Ishikawa (cell line): ENCODE data around the gene GPR12.

ENCODE experiments used
- CEBPB ChIP-seq: IDR thresholded peaks from 2 replicates; pipeline ENCODE4 v1.6.1; 2012
- CREB1 ChIP-seq: IDR thresholded peaks from 2 replicates; pipeline ENCODE4 v1.6.1; 2012; ENCODE audit warnings: low read depth
- EGR1 ChIP-seq: IDR thresholded peaks from 2 replicates; pipeline ENCODE4 v1.6.1; 2012
- EP300 ChIP-seq: IDR thresholded peaks from 2 replicates; pipeline ENCODE4 v1.6.1; 2012; ENCODE audit warnings: borderline replicate concordance
- FOXM1 ChIP-seq: IDR thresholded peaks from 2 replicates; pipeline ENCODE4 v1.6.1; 2012; ENCODE audit warnings: low read depth, borderline replicate concordance
- NFIC ChIP-seq: IDR thresholded peaks from 2 replicates; pipeline ENCODE4 v1.6.1; 2012
- RAD21 ChIP-seq: IDR thresholded peaks from 2 replicates; pipeline ENCODE4 v1.6.1; 2012; ENCODE audit warnings: low read depth
- TAF1 ChIP-seq: IDR thresholded peaks from 2 replicates; pipeline ENCODE4 v1.6.1; 2012; ENCODE audit warnings: low read depth, mild to moderate bottlenecking
- TCF12 ChIP-seq: IDR thresholded peaks from 2 replicates; pipeline ENCODE4 v1.6.1; 2012; ENCODE audit warnings: low read depth
- TEAD4 ChIP-seq: IDR thresholded peaks from 2 replicates; pipeline ENCODE4 v1.6.1; 2012
- YY1 ChIP-seq: IDR thresholded peaks from 2 replicates; pipeline ENCODE4 v1.6.1; 2012; ENCODE audit warnings: low read depth
- ZBTB7A ChIP-seq: IDR thresholded peaks from 2 replicates; pipeline ENCODE4 v1.6.1; 2012; ENCODE audit warnings: low read depth
- TF ChIP-seq, protein P1 (sequence below): IDR thresholded peaks from 2 replicates; pipeline ENCODE4 v1.6.1; 2012
- TF ChIP-seq, protein P2 (sequence below): IDR thresholded peaks from 2 replicates; pipeline ENCODE4 v1.6.1; 2012
- TF ChIP-seq, protein P3 (sequence below): IDR thresholded peaks from 2 replicates; pipeline ENCODE4 v1.6.1; 2012; ENCODE audit warnings: low read depth, mild to moderate bottlenecking

The GPR12 gene

DNA sequence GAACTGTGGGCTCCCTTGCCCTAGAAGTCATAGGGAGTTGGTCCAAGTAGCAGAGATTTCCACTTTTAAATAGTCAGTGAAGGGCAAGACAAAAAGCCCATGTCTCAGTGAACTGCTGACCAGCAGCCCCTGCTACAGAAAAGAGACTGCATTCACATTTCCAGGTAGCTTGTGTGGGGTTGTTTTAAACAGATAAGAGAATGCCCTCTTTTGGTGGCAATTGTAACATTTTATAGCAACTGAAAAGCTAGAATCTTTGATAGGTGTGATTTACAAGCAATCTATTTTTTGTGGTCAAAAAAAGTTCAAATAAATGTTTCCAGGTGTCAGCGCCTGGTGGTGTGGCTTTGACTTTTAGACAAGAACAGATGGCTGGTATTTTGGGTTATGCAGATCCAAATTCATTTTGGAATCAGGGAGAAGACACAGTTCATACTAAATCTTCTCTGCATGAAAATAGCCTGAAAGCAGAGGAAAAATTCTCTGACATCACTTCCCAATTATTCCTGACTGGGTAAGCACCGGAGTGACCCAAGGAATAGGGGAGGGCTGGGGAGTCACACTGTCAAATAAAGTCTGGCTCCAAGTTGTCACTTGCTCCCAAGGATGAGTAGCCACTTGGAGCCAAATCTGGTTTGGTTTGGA, 26.2 kb upstream of the GPR12 start:
- TF ChIP-seq, protein P1, sequence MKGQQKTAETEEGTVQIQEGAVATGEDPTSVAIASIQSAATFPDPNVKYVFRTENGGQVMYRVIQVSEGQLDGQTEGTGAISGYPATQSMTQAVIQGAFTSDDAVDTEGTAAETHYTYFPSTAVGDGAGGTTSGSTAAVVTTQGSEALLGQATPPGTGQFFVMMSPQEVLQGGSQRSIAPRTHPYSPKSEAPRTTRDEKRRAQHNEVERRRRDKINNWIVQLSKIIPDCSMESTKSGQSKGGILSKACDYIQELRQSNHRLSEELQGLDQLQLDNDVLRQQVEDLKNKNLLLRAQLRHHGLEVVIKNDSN: no peak
- TF ChIP-seq CEBPB (no peak), EP300 (no peak), RAD21 (no peak), TAF1 (no peak), TCF12 (no peak), ZBTB7A (no peak), TEAD4 (no peak), FOXM1 (no peak), CREB1 (no peak), YY1 (no peak)

DNA sequence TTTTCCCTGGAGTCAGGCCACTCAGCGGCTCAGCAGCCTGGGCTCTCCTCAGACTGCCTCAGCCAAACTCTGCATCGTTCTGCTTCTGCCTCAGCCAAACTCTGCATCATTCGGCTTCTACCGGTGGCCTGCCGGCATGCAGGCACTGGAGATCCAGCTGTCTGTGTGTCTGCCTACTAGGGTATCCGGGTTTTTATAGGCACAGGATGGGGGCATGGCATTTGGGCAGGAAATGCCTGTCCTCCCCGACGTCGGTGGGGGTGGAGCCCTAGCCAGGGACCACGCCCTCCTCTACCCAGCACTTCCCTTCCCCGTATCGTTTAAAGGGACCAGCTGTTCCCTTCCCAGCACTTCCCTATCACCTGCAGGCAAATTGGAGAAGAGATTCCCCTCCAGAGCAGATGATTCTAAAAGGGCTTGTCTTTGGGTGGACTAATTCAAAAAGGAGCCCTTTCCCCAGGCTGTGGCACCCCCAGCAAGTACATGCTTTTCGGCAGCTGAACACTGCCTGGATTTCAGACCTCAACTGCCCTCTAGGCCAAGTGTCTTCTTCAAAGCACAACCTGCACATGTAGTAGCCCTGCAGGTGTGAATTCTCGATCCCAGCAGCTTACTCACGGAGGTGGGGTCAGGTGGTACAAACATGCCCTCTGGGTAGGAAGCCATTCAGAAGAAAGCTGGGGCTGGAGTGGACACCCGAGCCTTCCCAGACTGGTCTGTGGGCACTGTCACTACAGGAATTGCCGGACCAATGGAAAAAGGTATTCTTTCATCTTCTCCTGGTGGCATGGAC, 25.4 kb upstream of the GPR12 start:
- TF ChIP-seq CREB1 (no peak), YY1 (no peak), NFIC (no peak), CEBPB (no peak), EGR1 (no peak), RAD21 (no peak), TEAD4 (no peak), TCF12 (no peak), ZBTB7A (no peak), FOXM1 (no peak), EP300 (no peak)
- TF ChIP-seq, protein P1: no peak
- TF ChIP-seq, protein P2, sequence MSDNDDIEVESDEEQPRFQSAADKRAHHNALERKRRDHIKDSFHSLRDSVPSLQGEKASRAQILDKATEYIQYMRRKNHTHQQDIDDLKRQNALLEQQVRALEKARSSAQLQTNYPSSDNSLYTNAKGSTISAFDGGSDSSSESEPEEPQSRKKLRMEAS: no peak
- TF ChIP-seq, protein P3, sequence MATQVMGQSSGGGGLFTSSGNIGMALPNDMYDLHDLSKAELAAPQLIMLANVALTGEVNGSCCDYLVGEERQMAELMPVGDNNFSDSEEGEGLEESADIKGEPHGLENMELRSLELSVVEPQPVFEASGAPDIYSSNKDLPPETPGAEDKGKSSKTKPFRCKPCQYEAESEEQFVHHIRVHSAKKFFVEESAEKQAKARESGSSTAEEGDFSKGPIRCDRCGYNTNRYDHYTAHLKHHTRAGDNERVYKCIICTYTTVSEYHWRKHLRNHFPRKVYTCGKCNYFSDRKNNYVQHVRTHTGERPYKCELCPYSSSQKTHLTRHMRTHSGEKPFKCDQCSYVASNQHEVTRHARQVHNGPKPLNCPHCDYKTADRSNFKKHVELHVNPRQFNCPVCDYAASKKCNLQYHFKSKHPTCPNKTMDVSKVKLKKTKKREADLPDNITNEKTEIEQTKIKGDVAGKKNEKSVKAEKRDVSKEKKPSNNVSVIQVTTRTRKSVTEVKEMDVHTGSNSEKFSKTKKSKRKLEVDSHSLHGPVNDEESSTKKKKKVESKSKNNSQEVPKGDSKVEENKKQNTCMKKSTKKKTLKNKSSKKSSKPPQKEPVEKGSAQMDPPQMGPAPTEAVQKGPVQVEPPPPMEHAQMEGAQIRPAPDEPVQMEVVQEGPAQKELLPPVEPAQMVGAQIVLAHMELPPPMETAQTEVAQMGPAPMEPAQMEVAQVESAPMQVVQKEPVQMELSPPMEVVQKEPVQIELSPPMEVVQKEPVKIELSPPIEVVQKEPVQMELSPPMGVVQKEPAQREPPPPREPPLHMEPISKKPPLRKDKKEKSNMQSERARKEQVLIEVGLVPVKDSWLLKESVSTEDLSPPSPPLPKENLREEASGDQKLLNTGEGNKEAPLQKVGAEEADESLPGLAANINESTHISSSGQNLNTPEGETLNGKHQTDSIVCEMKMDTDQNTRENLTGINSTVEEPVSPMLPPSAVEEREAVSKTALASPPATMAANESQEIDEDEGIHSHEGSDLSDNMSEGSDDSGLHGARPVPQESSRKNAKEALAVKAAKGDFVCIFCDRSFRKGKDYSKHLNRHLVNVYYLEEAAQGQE: no peak

DNA sequence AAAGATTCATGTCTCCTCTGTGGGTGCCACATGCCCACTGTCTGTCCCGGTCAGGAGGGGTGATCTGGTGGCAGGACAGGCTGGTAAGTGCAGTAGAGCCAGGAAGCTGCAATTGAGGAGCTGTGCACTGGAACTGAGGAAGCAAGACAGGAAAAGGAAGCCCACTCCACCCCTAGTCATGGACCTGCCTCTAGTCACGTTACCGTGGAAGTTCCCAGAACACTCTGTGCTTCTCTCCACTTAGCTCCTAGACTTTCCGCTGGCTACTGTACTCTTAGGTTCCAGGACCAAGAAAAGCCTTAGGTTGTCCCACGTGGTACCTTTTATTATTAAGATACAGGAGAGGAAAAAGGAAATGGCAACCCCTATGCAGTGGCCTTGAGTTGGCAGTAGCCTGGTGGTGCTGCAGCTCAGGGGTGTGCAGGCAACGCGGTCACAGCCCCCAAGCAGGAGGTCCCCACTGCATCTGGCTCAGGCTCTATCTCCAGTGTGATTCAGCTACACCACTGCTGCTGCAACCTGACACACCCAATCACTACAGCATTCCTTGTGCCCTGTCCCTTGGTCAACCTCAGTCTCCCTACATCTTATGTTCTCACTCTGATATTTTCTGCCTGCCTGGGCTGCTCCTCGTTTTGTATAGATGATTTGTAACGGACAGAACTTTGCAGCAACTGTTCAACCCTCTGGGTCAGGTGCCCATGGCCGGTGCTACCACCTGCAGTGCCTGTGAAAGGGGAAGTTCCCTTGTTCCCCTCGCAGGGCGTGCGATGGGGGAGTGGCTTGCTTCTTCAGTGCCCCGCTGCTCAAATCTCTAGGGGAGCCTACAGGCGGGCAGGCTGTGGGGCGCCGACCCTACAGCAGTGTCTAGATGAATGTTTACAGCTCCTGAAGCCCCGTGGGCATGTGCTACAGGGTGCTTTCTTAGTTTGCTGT, 24.4 kb upstream of the GPR12 start:
- TF ChIP-seq EGR1: no peak
- TF ChIP-seq, protein P3: no peak
- TF ChIP-seq FOXM1: no peak
- TF ChIP-seq TCF12: no peak
- TF ChIP-seq CEBPB: no peak
- no peak for TF ChIP-seq TAF1
- no peak for TF ChIP-seq YY1
- TF ChIP-seq TEAD4: no peak

DNA sequence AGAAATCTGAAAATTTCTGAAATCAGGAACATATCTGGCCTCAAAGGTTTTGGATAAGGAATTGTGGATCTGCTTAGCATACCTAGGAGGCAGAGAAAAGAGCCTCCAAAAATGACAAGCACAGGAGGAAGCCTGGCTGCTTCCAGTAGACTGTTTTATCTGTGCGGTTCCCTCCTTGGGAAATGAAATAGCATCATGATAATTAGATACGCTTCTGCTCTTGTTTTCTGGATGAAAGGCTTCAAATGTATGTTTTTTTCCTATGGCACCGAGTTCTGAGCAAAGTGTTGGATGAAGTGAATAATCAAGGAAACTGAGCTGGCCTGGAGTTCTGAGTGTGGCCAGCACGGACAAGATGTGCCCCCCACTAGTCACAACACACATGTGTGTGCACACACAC, 19.8 kb upstream of the GPR12 start:
- TF ChIP-seq EGR1 (no peak), FOXM1 (no peak), TEAD4 (no peak), CEBPB (no peak), YY1 (no peak), EP300 (no peak), TAF1 (no peak), ZBTB7A (no peak), TCF12 (no peak), RAD21 (no peak), NFIC (no peak), CREB1 (no peak)
- TF ChIP-seq, protein P3: no peak
- TF ChIP-seq, protein P1: no peak
- TF ChIP-seq, protein P2: no peak
